PC-9 (cell line): ENCODE measurements around the gene PDE6G. TPM values are rescaled to one million over a fixed set of nuclear protein-coding genes. Genes with fewer than 3 reads are reported as not detected.
A peak's percentile ranks its signal among the peaks of the same experiment; 100 is the strongest.

ENCODE experiments used
- BruUV-seq: library from RNA; stranded (reverse); fragments of 400-500 nt; replicated peaks from 2 replicates; lab custom pipeline; 2021; lab: Mats Ljungman, UMichigan
- CTCF ChIA-PET: fragments of 300-600 bp; sonication (Branson Sonifier 250); formaldehyde crosslinking; loops from one replicate; lab custom pipeline; 2022; ENCODE audit warnings: antibody characterized with exemption; lab: Charles Lee
- POLR2A ChIA-PET: fragments of 300-600 bp; sonication (Branson Sonifier 250); formaldehyde crosslinking; loops from one replicate; lab custom pipeline; 2022; ENCODE audit warnings: antibody characterized with exemption; ENCODE audit not compliant: unreplicated experiment; lab: Charles Lee
- DNase-seq, 2 experiments: peaks; one replicate each; pipeline versions ENCODE4 v3.0.0 to v3.0.0-alpha.2; 2015 to 2022; ENCODE audit warnings: mixed read lengths in 1 of 2
- H2AFZ ChIP-seq: fragments of 200-600 bp; sonication (generic); 2 replicates; pipeline ENCODE4 v1.8.1; 2017; ENCODE audit warnings: antibody characterized with exemption
- H3F3A ChIP-seq: fragments of 200-600 bp; sonication (generic); 2 replicates; pipeline ENCODE4 v1.8.1; 2017; ENCODE audit warnings: antibody characterized with exemption, mild to moderate bottlenecking, low read depth; ENCODE audit not compliant: insufficient read depth
- H3K27ac ChIP-seq: fragments of 200-600 bp; sonication (generic); 2 replicates; pipeline ENCODE4 v1.6.1; 2016; ENCODE audit warnings: mixed run types
- H3K27me3 ChIP-seq: fragments of 200-600 bp; sonication (generic); 2 replicates; pipeline ENCODE4 v1.6.1; 2016; ENCODE audit warnings: low read depth, mixed run types; ENCODE audit not compliant: insufficient read depth
- H3K36me3 ChIP-seq: fragments of 200-600 bp; sonication (generic); 2 replicates; pipeline ENCODE4 v1.6.1; 2016; ENCODE audit warnings: low read depth, mixed run types
- H3K4me1 ChIP-seq: fragments of 200-600 bp; sonication (generic); replicated peaks from 2 replicates; pipeline ENCODE4 v1.6.1; 2016; ENCODE audit warnings: mixed run types; ENCODE audit not compliant: insufficient read depth
- H3K4me2 ChIP-seq: fragments of 200-600 bp; sonication (generic); 2 replicates; pipeline ENCODE4 v1.6.1; 2017; ENCODE audit warnings: mixed run types
- H3K4me3 ChIP-seq: fragments of 200-600 bp; sonication (generic); 2 replicates; pipeline ENCODE4 v1.6.1; 2016; ENCODE audit warnings: mixed run types
- H3K79me2 ChIP-seq: fragments of 200-600 bp; sonication (generic); 2 replicates; pipeline ENCODE4 v1.6.1; 2017; ENCODE audit warnings: low read depth, mixed run types
- H3K9me2 ChIP-seq: fragments of 200-600 bp; sonication (generic); 2 replicates; pipeline ENCODE4 v1.8.1; 2017; ENCODE audit warnings: mild to moderate bottlenecking; ENCODE audit not compliant: insufficient read depth
- H3K9me3 ChIP-seq: fragments of 200-600 bp; sonication (generic); 2 replicates; pipeline ENCODE4 v1.8.1; 2016; ENCODE audit warnings: low read depth; ENCODE audit not compliant: insufficient read depth
- H4K20me1 ChIP-seq: fragments of 200-600 bp; sonication (generic); 2 replicates; pipeline ENCODE4 v1.8.1; 2017; ENCODE audit not compliant: insufficient read depth
- CTCF ChIP-seq: fragments of 200-600 bp; sonication (generic); conservative IDR thresholded peaks from 2 replicates; pipeline ENCODE4 v1.6.1; 2017; ENCODE audit warnings: mixed run types, antibody characterized with exemption, mild to moderate bottlenecking, moderate library complexity
- EZH2 ChIP-seq: fragments of 200-600 bp; sonication (generic); IDR thresholded peaks from 2 replicates; pipeline ENCODE4 v1.8.0; 2017; ENCODE audit warnings: antibody characterized with exemption, low read depth
- intact Hi-C: fragments of 100-400 bp; cut with micrococcal nuclease; formaldehyde crosslinking; loops from one replicate; pipeline ENCODE4 v1.10.0; 2022; ENCODE audit not compliant: unreplicated experiment
- microRNA-seq: library from miRNA; unstranded; fragments of <30 nt; microRNA quantifications from one replicate; pipeline ENCODE4 v1.2.0, GENCODE V29; 2021; ENCODE audit warnings: borderline number of aligned reads, borderline replicate concordance
- total RNA-seq: library from RNA; stranded (reverse); gene quantifications from 2 replicates; pipeline ENCODE4 v1.2.3, GENCODE V29; 2021

Gene PDE6G
- total RNA-seq, 1 experiment from 2014 or later: 1.3 TPM

- Histone ChIP-seq H2AFZ (no peak overlapping the region), H3K4me1 (no peaks in the 10 kb centered on the region), H3K27ac (no peak overlapping the region), H3K4me2 (no peak overlapping the region), H3K4me3 (no peak overlapping the region), H3K79me2 (peaks cover 11% of the 10 kb centered on the region; the same call in 1 of the 2 replicates), H3K27me3 (no peaks in the 10 kb centered on the region), H3F3A (peaks cover 13% of the 10 kb centered on the region), H3K36me3 (peaks cover 7% of the 10 kb centered on the region), H4K20me1 (peaks cover 25% of the 10 kb centered on the region; the same call in 1 of the 2 replicates), H3K9me3 (no peaks in the 10 kb centered on the region), H3K9me2 (no peaks in the 10 kb centered on the region)
- no TSS peak for BruUV-seq
- no peak for DNase-seq
- TF ChIP-seq CTCF (no peak), EZH2 (no peak)
- CTCF ChIA-PET: no interaction called here
- intact Hi-C loops: no loop called here
- POLR2A ChIA-PET: interaction anchor here (0.6 kb wide), 2 partner anchors 37 to 40 kb away, joined by 6 to 20 read pairs; no protein-coding TSS in a partner anchor
Observed at GRCh38 chr17:81603846-81604610, 52.3 kb downstream of the PDE6G start.

GRCh38 chr17:81601525-81602120 is 54.7 kb downstream of the PDE6G start:
- peak; percentile 50 for DNase-seq
- H3K9me2 ChIP-seq: no peaks in the 10 kb centered on the region
- peaks cover 11% of the 10 kb centered on the region for H3K36me3 ChIP-seq
- TF ChIP-seq CTCF: peak; percentile 70
- no peak for TF ChIP-seq EZH2
- ChIA-PET POLR2A (interaction anchor here (0.7 kb wide), 1 partner anchor 754 kb away, joined by 5 read pairs; no protein-coding TSS in a partner anchor), CTCF (interaction anchor here (0.6 to 1.6 kb wide), 3 partner anchors 50 to 117 kb away, joined by 4 to 5 read pairs (median 5); partner anchors contain the start of gene FAAP100)
- H3K27me3 ChIP-seq: no peaks in the 10 kb centered on the region
- H3K9me3 ChIP-seq: no peaks in the 10 kb centered on the region
- H3K4me3 ChIP-seq: no peak overlapping the region
- peaks cover 11% of the 10 kb centered on the region; the same call in 1 of the 2 replicates for H3K79me2 ChIP-seq
- no peak overlapping the region for H3K4me2 ChIP-seq
- H2AFZ ChIP-seq: no peak overlapping the region
- peaks cover 17% of the 10 kb centered on the region; the same call in 1 of the 2 replicates for H4K20me1 ChIP-seq
- no peak overlapping the region for H3K27ac ChIP-seq
- H3K4me1 ChIP-seq: no peaks in the 10 kb centered on the region
- no TSS peak for BruUV-seq
- intact Hi-C loops: loop anchor here (1.0 kb wide), 4 partner anchors 35 to 348 kb away; no protein-coding TSS in a partner anchor
- H3F3A ChIP-seq: peaks cover 13% of the 10 kb centered on the region

Small RNAs within 50 kb of the gene (microRNA-seq; reads per million reads assigned to microRNA genes)
- not detected for gene MIR6786

Other genes with a start within 250 kb of the PDE6G start
- 3,629 and 4,502 TPM in 2 replicates for gene ACTG1, start 143.7 kb downstream of the PDE6G start, total RNA-seq
- gene FSCN2, start 128.2 kb downstream of the PDE6G start, total RNA-seq: 4.3 and 11.5 TPM in 2 replicates
- gene FAAP100, start 104.2 kb downstream of the PDE6G start, total RNA-seq: 34.0 and 43.8 TPM in 2 replicates
- gene NPLOC4, start 19.4 kb downstream of the PDE6G start, total RNA-seq: 154 and 208 TPM in 2 replicates
- gene TSPAN10, start 19.3 kb downstream of the PDE6G start, total RNA-seq: 8.6 and 15.0 TPM in 2 replicates
- 40.2 and 66.0 TPM in 2 replicates for gene OXLD1, start 10.1 kb upstream of the PDE6G start, total RNA-seq
- gene CCDC137, start 10.2 kb upstream of the PDE6G start, total RNA-seq: 29.3 and 30.0 TPM in 2 replicates
- 41.7 and 48.3 TPM in 2 replicates for gene ARL16, start 27.3 kb upstream of the PDE6G start, total RNA-seq
- 149 and 166 TPM in 2 replicates for gene HGS, start 27.5 kb upstream of the PDE6G start, total RNA-seq
- 98.6 and 142 TPM in 2 replicates for gene MRPL12, start 46.8 kb upstream of the PDE6G start, total RNA-seq
- gene SLC25A10, start 55.7 kb upstream of the PDE6G start, total RNA-seq: 83.6 and 86.5 TPM in 2 replicates
- not detected in 2 replicates for gene GCGR, start 147.6 kb upstream of the PDE6G start, total RNA-seq
- gene MCRIP1, start 176.7 kb upstream of the PDE6G start, total RNA-seq: 53.8 and 84.0 TPM in 2 replicates
- not detected in 2 replicates for gene PPP1R27, start 178.5 kb upstream of the PDE6G start, total RNA-seq
- 636 and 782 TPM in 2 replicates for gene P4HB, start 204.0 kb upstream of the PDE6G start, total RNA-seq
- 242 and 309 TPM in 2 replicates for gene ARHGDIA, start 214.8 kb upstream of the PDE6G start, total RNA-seq
- 138 and 156 TPM in 2 replicates for gene ALYREF, start 235.0 kb upstream of the PDE6G start, total RNA-seq
- 187 and 256 TPM in 2 replicates for gene ANAPC11, start 235.2 kb upstream of the PDE6G start, total RNA-seq
- gene NPB, start 245.7 kb upstream of the PDE6G start, total RNA-seq: 0.83 and 1.1 TPM in 2 replicates